Jurkat, Clone E6-1 (cell line): Measurements from ENCODE around the gene FXR2.

Source experiments
- DNase-seq: peaks from one replicate; pipeline ENCODE4 v3.0.0-alpha.2; 2011; ENCODE audit warnings: low read depth, low spot score
- H3K4me3 ChIP-seq: 2 replicates; pipeline ENCODE4 v1.5.1; 2011; ENCODE audit warnings: mild to moderate bottlenecking, low read length, control low read depth, moderate library complexity

The FXR2 gene

GRCh38 chr17:7557775-7558543, 56.7 kb downstream of the FXR2 start:
- DNase-seq = no peak
- no peak overlapping the region for H3K4me3 ChIP-seq

- no peak for DNase-seq
- H3K4me3 ChIP-seq = no peak overlapping the region
These were observed 57.4 kb downstream of the FXR2 start for GRCh38 chr17:7557147-7557764.

GRCh38 chr17:7556627-7557026, 58.1 kb downstream of the FXR2 start:
- no peak for DNase-seq

GRCh38 chr17:7555320-7555948, 59.3 kb downstream of the FXR2 start:
- DNase-seq = no peak
- no peak overlapping the region for H3K4me3 ChIP-seq

More at GRCh38 chr17:7556627-7557026, 58.1 kb downstream of the FXR2 start:
- H3K4me3 ChIP-seq = no peak overlapping the region

- DNase-seq = no peak
These were observed 61.3 kb downstream of the FXR2 start for GRCh38 chr17:7553356-7553755.

GRCh38 chr17:7552621-7553051, 62.1 kb downstream of the FXR2 start:
- no peak overlapping the region for H3K4me3 ChIP-seq
- peak; percentile 67 for DNase-seq

More at GRCh38 chr17:7553356-7553755, 61.3 kb downstream of the FXR2 start:
- no peak overlapping the region for H3K4me3 ChIP-seq

GRCh38 chr17:7551396-7551795, 63.3 kb downstream of the FXR2 start:
- H3K4me3 ChIP-seq = no peak overlapping the region
- DNase-seq = no peak

- no peak for DNase-seq
- no peak overlapping the region for H3K4me3 ChIP-seq
These were observed 64.4 kb downstream of the FXR2 start for GRCh38 chr17:7550344-7550743.

GRCh38 chr17:7549401-7550055, 65.2 kb downstream of the FXR2 start:
- H3K4me3 ChIP-seq = no peak overlapping the region
- no peak for DNase-seq

GRCh38 chr17:7548585-7549400, 65.9 kb downstream of the FXR2 start, which contains the start of gene TNFSF12:
TSS of gene TNFSF12 (plus strand) at chr17:7549058. CDS start at chr17:7549154, 96 bp downstream.
- H3K4me3 ChIP-seq = peak within 1 kb of the TSS; percentile 50
- DNase-seq = no peak

- no peak for DNase-seq
- H3K4me3 ChIP-seq = no peak overlapping the region
These were observed 69.8 kb downstream of the FXR2 start for GRCh38 chr17:7544911-7545310.
